KOPT-K1 (cell line): Measurements from ENCODE around the gene C1orf216.
"Not testable (repeated sequence)": the region's sequence is repeated elsewhere in the genome, so short reads cannot be mapped to it uniquely, and the experiment has no call there.

ENCODE experiments used
- H3K27ac ChIP-seq: fragments of 200-600 bp; sonication (generic); 2 replicates; pipeline ENCODE4 v1.5.1; 2016; ENCODE audit warnings: antibody characterized with exemption, mild to moderate bottlenecking, low read depth, low read length; ENCODE audit not compliant: poor library complexity, severe bottlenecking
- H3K36me3 ChIP-seq: fragments of 200-600 bp; sonication (generic); 2 replicates; pipeline ENCODE4 v1.5.1; 2017; ENCODE audit warnings: antibody characterized with exemption, mild to moderate bottlenecking, low read length, moderate library complexity; ENCODE audit not compliant: insufficient read depth
- H3K9me3 ChIP-seq: fragments of 200-600 bp; sonication (generic); 2 replicates; pipeline ENCODE4 v1.5.1; 2017; ENCODE audit warnings: antibody characterized with exemption, low read length, mild to moderate bottlenecking; ENCODE audit not compliant: insufficient read depth, poor library complexity, severe bottlenecking

Gene C1orf216

DNA sequence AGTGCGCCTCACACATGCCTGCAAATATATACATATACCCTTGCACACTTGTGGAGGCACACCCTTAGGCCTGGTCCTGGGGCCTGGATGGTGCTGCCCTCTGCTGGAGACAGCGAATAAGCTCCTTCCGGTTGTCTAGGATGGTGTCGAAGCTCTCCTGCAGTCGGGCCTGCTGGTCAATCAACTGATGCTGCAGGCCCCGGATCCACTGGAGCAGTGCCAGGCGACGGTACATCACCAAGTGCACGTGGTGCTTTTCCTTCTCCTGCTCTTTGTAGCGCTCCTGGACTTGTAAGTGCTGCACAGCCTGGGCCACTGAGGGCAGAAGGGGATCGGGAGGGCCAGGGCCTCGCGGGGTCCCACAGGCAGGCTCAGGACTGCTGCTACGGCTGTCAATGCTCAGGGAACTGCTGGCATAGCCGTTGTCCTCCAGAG, 3.1 kb downstream of the C1orf216 start:
- Histone ChIP-seq H3K36me3 (peaks cover 51% of the 10 kb centered on the region), H3K9me3 (no peaks in the 10 kb centered on the region), H3K27ac (no peak overlapping the region)

DNA sequence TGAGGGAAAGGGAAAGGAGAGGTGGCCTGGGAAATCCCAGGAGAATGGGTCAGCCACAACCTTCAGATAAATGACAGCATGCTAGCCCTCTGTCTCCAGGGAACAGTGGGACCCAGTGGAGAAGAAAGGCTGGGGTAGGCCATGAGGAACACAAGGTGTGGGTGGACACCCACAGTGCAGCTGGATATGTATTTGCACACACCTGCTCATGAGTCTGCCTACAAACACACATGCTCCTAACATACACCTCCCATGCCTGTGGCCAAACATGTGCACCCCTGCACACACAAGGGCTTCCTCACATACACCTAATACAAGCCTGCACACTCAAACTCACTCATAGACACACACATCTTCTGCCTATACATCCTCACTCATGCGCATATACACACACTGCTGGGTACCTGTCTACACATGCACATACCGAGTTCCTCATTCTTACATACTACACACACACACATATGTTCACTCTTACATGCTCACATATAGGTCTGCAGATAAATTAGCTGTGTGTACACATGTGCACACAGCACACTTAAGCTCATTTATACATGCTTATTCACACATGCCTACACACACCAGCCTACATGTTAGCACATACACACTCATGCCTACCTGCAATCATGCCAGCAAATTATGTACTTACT, 3.6 kb downstream of the C1orf216 start:
- Histone ChIP-seq H3K27ac (no peak overlapping the region), H3K36me3 (peaks cover 47% of the 10 kb centered on the region), H3K9me3 (no peaks in the 10 kb centered on the region)

DNA sequence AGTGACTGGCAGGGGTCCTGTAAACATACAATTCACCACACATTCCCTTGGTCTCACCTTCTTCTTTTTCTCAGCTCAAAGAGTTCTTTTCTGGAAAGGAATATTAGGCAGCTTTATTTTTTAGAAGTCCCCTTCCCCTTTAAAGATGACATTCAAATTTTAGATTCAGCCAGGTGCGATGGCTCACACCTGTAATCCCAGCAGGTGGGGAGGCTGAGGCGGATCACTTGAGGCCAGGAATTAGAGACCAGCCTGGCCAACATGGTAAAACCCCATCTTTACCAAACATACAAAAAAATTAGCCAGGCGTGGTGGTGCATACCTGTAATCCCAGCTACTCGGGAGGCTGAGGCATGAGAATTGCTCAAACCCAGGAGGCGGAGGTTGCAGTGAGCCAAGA, 7.6 kb downstream of the C1orf216 start:
- not testable (repeated sequence) for H3K9me3 ChIP-seq, H3K27ac ChIP-seq
- H3K36me3 ChIP-seq = peaks cover 31% of the 10 kb centered on the region

DNA sequence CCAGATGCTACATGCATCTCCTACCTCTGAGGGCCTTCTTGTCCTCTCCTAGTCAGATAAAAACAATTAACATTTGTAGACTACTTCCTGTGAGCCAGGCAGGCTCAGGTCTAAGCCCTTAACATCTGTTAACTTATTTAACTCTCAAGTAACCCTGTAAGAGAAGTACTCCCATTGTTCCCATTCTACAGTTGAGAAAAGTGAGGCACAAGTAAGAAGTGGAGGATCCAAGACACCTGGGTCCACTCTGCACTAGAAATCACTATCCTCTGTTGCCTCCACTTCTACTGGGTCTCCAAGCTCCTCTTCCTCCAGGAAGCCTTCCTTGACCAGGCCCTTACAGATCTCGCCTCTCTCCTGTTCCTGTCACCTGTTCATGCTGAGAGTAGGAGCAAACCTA, 9.7 kb downstream of the C1orf216 start:
- Histone ChIP-seq H3K36me3 (peaks cover 9% of the 10 kb centered on the region; the same call in 1 of the 2 replicates), H3K27ac (peak overlapping the region; percentile 55), H3K9me3 (no peaks in the 10 kb centered on the region)

DNA sequence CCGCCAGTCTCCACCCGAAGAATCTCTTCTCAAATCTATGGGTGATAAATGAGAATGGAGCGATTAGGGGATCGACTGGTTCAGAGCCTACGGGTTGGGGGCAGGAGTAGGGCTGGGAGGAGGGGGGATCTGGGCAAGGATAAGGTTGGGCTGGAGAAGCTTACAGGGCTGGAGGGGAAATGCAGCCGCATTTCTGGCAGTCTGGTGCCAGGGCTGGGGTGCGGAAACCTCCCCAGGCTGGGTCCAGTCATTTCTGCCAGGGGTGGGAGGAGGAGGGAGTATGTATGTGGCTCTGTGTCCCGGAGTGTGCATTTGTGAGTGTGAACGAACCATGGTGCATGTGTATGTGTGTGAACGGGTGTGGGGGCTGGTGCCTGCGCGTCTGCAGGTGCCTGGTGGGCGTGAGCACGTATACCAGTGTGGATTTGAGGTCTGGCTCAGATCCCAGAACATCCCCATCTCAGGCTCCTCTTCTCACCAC, 10.2 kb downstream of the C1orf216 start:
- Histone ChIP-seq H3K9me3 (no peaks in the 10 kb centered on the region), H3K36me3 (peaks cover 6% of the 10 kb centered on the region; the same call in 1 of the 2 replicates), H3K27ac (peak overlapping the region; percentile 55)

DNA sequence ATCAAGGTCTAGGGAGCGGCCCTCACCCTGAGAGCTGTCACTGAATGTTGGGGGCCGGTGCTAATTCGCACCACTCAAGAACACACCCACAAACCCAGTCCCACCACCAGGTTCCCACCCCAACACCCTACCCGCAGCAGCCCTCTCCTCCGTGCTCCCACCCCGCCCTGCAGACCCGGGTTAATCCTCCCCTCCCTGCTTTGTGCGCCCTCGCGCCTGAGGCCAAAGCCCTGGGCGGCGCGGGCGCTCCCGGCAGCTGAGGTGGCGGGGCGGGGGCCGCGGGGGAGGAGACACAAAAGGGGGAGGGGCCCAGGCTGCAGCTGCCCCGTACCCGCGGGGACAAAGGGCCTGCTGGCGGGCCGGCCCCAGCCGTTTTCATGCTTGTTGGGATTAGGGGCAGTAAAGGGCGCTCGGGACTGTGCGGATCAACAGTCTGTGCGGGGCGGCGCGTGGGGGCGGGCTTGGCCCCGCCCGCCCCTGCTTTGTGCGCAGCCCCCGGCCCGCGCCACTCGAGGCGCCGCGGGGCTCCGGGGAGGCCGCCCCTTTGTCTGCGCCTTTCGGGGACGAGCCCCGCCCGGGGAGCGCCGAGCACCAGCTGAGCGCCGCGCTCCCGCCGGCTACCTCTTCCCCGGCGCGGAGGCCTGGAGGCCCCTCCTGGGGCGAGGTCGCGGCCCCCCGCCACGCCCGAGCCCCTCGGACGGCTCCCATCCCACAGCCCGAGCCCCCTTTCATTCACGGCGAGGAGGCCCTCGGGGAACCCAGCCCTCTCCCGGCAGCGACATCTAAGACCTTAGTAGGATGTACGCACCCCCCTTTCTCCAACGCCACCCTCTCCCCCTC, 10.9 kb downstream of the C1orf216 start:
- H3K27ac ChIP-seq = peak overlapping the region; percentile 55
- no peaks in the 10 kb centered on the region for H3K36me3 ChIP-seq
- no peaks in the 10 kb centered on the region for H3K9me3 ChIP-seq

DNA sequence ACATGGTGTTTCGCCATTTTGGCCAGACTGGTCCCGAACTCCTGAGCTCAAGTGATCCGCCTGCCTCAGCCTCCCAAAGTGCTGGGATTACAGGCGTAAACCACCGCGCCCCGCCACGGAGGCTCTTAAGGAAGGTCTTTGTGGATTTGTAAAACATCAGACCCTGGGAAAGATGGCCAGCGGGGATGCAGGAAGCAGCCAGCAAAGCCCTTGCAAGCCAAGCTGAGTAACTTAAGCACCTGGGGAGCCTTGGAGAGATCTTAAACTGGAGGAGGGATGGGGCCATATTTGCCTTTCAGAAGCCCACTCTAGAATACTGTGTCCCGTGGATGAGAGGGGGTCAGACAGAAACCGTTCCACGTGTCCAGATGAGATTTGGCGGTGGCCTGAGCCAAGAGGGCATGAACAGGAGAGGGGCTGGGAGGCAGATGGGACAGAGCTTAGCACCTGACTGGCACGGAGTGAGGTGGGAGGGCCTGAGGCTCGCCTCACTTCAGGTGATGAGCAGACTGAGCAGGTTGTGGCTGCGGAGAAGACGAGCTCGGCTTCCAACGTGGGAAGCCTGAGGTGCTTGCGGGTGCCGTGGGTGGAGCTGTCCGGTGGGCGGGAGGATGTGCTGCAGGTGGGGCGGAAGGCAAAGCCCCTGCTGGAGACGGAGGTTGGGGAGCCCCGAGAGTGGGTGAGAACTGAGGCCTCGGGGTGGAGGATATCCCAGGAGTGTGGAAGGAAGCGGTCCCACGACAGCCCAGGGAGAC, 11.7 kb downstream of the C1orf216 start:
- H3K9me3 ChIP-seq = no peaks in the 10 kb centered on the region
- peak overlapping the region; percentile 55 for H3K27ac ChIP-seq
- H3K36me3 ChIP-seq = no peaks in the 10 kb centered on the region

DNA sequence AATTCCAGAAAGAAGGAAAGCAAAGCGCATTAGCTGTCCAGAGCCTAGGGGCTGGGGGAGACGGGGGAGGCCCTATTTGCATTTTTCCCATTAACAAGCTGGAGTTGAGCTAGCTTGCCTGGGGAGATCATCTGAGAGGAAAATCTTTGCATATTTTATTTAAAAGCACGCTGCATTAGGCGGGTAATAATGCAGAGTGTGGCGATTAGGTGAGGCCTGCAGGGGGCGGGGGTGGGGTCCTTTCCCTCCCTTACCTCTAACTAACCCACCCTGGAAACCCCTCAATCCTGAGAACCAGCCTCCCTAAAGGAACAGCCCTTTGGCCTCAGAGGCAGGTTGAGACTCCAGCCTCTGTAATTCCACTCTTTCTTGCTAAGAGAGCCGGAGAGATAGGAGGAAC, 16.2 kb downstream of the C1orf216 start:
- Histone ChIP-seq H3K27ac (no peak overlapping the region), H3K9me3 (no peaks in the 10 kb centered on the region), H3K36me3 (no peaks in the 10 kb centered on the region)

DNA sequence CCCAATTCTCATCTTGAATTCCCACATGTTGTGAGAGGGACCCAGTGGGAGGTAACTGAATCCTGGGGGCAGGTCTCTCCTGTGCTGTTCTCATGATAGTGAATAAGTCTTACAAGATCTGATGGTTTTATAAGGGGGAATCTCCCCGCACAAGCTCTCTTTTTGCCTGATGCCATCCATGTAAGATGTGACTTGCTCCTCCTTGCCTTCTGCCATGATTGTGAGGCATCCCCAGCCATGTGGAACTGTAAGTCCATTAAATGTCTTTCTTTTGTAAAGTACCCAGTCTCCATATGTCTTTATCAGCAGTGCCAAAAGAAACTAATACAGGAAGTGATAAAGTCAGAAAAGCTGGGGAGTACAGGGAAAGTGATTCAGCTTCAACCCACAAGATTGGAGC, 19.5 kb downstream of the C1orf216 start:
- H3K27ac ChIP-seq, H3K9me3 ChIP-seq, H3K36me3 ChIP-seq: not testable (repeated sequence)

DNA sequence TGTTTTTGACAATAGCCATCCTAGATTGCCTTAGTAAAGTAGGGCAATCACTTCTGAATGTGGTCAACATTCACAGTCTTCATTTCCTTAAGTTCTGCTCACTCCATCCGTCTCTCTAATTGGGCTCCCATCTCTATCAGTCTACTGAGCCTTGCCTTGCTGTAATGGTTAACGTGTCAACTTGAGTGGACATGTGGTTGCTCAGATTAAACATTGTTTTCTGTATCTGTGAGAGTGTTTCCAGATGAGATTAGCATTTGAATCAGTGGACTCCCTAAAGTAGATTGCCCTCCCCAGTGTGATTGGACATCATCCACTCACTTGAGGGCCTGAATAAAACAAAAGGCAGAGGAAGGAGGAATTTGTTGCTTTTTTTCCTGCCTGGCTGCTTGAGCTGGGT, 26.4 kb downstream of the C1orf216 start:
- H3K9me3 ChIP-seq = no peaks in the 10 kb centered on the region
- H3K36me3 ChIP-seq = no peaks in the 10 kb centered on the region
- no peak overlapping the region for H3K27ac ChIP-seq

DNA sequence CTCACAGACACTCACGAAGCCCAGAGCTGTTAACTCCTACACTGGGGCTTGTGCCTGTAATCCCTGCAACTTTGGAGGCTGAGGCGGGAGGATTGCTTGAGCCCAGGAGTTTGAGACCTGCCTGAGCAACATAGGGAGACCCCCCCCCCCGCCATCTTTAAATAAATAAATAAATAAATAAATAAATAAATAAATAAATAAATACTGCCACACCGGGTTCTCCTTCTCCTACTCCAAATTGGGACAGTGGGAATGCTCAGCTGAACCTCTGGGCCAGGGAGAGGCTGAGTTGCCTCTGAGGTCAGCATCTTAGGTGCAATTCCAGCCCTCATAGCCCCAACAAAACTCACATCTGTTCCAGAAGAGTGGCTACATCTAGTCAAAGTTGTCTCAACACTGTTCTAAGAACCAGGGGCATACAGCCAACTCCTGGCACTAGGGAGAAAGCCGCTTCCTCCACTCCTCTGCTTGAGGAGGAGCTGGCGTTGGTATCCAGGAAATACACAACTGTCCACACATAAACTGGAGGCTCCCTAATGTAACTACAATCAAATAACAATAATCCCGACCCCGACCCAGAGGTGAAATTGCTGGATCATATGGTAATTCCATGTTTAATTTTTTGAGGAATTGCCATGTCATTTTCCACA, 27.0 kb downstream of the C1orf216 start:
- H3K36me3 ChIP-seq = no peaks in the 10 kb centered on the region
- H3K9me3 ChIP-seq = no peaks in the 10 kb centered on the region
- no peak overlapping the region for H3K27ac ChIP-seq

DNA sequence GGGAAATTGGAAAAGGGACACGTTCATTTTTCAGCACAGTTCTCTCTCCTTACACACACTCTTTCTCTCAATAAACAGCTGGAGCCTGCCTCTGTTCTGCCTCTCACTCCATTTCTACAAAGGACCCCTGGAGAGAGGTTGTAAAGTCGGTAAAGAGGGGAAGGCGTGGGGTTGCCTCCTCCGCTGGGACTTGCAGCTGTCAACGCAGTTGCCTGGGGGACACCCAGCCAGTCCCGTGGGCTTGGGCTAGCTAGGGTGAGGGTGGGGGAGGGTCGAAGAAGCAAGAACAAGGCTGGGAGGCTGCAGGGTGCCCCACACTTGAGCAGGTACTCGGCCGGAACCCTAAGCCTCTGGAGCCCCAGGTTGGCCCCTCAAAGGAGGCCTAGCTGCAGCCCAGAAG, 27.6 kb downstream of the C1orf216 start:
- Histone ChIP-seq H3K9me3 (no peaks in the 10 kb centered on the region), H3K27ac (no peak overlapping the region), H3K36me3 (no peaks in the 10 kb centered on the region)

DNA sequence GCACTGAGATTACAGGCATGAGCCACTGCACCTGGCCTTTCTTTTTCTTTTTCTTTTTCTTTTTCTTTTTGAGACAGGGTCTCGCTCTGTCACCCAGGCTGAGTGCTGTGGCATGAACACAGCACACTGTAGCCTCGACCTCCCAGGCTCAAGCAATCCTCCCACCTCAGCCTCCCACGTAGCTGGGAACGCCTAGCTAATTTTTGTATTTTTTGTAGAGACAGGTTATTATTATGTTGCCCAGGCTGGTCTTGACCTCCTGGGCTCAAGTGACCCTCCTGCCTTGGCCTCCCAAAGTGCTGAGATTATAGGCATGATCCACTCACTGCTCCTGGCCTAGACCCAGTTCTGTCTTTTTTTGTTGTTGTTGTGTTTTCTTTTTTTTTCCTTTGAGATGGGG, 28.6 kb downstream of the C1orf216 start:
- H3K9me3 ChIP-seq, H3K36me3 ChIP-seq, H3K27ac ChIP-seq: not testable (repeated sequence)

DNA sequence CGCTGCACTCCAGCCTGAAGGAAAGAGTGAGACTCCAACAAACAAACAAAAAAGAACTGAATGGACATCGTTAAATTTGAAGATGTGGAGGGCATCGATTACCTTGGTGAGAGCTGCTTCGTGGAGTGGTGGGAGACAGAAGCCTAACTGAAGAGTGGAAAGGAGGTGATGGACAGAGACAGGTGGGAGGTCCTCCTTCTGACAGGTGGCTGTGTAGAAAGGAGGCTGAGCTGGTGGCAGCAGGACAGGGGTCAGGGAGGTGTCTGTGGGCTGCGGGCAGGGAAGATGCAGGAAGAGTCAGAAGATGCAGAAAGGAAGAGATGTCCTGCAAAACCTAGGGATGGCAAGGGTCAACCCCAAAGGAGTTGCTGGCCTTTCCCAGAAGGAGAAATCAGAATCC, 30.5 kb downstream of the C1orf216 start:
- Histone ChIP-seq H3K27ac (no peak overlapping the region), H3K9me3 (no peaks in the 10 kb centered on the region), H3K36me3 (no peaks in the 10 kb centered on the region)

DNA sequence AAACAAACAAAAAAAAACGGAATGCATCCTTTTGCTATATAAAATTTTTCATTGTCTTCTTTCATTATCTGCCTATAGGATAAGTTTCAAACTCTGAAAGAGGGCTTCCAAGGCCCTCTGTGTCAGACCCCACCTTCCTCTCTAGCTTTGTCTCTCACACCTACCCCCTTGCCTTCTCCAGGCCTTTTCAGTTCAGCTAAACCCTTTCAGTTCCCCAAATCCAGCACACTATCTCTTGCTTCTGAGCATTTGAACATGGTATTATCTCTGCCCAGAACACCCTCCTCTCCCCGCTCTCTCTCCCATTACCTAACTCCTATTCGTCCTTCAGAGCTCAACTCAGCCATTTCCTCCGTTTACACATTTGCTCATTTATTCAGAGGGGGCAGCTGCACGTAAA, 35.7 kb downstream of the C1orf216 start:
- Histone ChIP-seq H3K27ac (no peak overlapping the region), H3K9me3 (no peaks in the 10 kb centered on the region), H3K36me3 (no peaks in the 10 kb centered on the region)
